ENCODE measurements around the gene MACROD1. TPM values are rescaled to one million over a fixed set of nuclear protein-coding genes. Genes with fewer than 3 reads are reported as not detected.

Gene MACROD1
- total and polyA plus RNA-seq, 10 of the 15 experiments (the other 5 are each of a cell fraction or from before 2014, with no cell fraction given) = 1.2 to 22.7 (median 11.3) TPM; not detected in 1

- TF ChIP-seq REST (IDR thresholded peaks at IDR 0.05; ENCODE audit: low read depth, low read length) (no peak), PML (IDR thresholded peaks at IDR 0.05; ENCODE audit: low read length) (no peak), MEF2A (IDR thresholded peaks at IDR 0.05; ENCODE audit: insufficient read depth, low read depth, low read length) (no peak), CBX3 (IDR thresholded peaks at IDR 0.05; ENCODE audit: borderline replicate concordance, low read depth) (no peak), YY1 (IDR thresholded peaks at IDR 0.05; ENCODE audit: low read depth, low read length) (peak; percentile 63; the same call in 1 of the 2 replicates), HDGF (IDR thresholded peaks at IDR 0.05) (0 out of 2 replicates have a peak, but pooled peaks have one; percentile 10), CREB1 (IDR thresholded peaks at IDR 0.05; ENCODE audit: low read depth) (no peak), SUPT20H (IDR thresholded peaks at IDR 0.05; ENCODE audit: borderline replicate concordance, control insufficient read depth, low read depth, low read length) (no peak), CTCF (IDR thresholded peaks at IDR 0.05 in 2 of 3, conservative IDR thresholded peaks at IDR 0.05 in 1 of 3; ENCODE audit: control insufficient read depth in 2 of 3, extremely low read depth in 1 of 3, insufficient read depth in 1 of 3, low read depth in 3 of 3, low read length in 3 of 3) (peak; percentile 73 to 92 (median 77)), POLR2AphosphoS5 (IDR thresholded peaks at IDR 0.05; ENCODE audit: low read length) (peak; percentile 62; the same call in 1 of the 2 replicates), RFX5 (IDR thresholded peaks at IDR 0.05; ENCODE audit: low read depth, low read length) (no peak), ZNF687 (IDR thresholded peaks at IDR 0.05) (no peak)
Observed at GRCh38 chr11:64204464-64204989, 38.6 kb upstream of the MACROD1 start (continued).

All from GM12878 (cell line).